ENCODE results near the gene WDR7. TPM values are rescaled to one million over a fixed set of nuclear protein-coding genes. Genes with fewer than 3 reads are reported as not detected.

WDR7 gene
- 10 to 100 TPM; 19.3 to 51.4 (median 28.8) TPM for total RNA-seq

DNA sequence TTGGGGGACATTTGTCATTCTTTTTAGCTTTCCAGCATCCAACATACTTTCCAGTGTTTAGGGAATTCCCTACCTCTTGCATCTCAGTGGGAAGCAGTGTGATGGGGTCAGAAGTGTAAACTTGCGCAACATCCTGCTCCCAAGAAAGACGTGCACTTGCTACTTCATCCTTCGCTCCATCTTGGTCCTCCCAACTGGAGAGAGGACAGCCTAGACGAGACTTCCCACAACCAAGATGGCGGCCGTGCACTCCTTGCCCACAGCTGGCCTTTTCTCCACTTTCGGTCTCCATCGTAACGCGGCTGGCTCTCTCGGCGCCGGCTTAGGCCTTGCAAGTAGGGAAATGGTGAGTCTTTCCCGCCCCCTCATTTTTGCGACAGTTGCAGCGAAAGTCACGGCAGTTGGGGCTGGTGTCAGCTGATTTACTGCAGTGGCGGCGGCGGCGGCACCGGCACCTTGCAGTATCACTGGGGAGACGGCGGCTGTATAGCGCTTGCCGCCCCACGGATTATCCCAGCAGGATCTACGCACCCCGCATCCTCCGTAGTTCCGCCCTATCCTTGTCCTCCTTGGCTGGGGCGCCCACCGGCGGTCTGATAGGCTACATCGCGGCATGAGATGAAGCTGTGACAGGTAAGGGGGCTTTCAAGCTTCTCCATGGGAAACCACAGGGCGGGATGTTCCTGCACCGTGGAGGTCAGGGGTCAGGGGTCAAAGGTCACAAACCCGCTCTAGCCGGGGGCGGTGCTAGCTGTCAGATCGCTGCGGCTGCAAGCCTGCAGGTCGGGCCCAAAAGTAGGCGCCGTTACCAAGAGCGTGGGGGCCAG, at the start of gene WDR7:
Gene WDR7, plus strand, starts transcription at position 416 of the 827 bp plus-strand sequence. CDS start 21,157 bp downstream, outside the sequence.
- TF ChIP-seq, protein P1, sequence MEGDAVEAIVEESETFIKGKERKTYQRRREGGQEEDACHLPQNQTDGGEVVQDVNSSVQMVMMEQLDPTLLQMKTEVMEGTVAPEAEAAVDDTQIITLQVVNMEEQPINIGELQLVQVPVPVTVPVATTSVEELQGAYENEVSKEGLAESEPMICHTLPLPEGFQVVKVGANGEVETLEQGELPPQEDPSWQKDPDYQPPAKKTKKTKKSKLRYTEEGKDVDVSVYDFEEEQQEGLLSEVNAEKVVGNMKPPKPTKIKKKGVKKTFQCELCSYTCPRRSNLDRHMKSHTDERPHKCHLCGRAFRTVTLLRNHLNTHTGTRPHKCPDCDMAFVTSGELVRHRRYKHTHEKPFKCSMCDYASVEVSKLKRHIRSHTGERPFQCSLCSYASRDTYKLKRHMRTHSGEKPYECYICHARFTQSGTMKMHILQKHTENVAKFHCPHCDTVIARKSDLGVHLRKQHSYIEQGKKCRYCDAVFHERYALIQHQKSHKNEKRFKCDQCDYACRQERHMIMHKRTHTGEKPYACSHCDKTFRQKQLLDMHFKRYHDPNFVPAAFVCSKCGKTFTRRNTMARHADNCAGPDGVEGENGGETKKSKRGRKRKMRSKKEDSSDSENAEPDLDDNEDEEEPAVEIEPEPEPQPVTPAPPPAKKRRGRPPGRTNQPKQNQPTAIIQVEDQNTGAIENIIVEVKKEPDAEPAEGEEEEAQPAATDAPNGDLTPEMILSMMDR (IDR thresholded peaks at IDR 0.05), result peak in 1 of 4 experiments; percentile 12
- TF ChIP-seq POLR2A (IDR thresholded peaks at IDR 0.05), result peak in 1 of 2 donors; percentile 40
- no peak for TF ChIP-seq EP300 (IDR thresholded peaks at IDR 0.05)
- peak; percentile 54 for TF ChIP-seq POLR2AphosphoS5 (IDR thresholded peaks at IDR 0.05)
- no peaks in the 10 kb centered on the region for H3K27me3 ChIP-seq
- no peaks in the 10 kb centered on the region for H3K36me3 ChIP-seq
- no peaks in the 10 kb centered on the region for H3K9me3 ChIP-seq
- ATAC-seq, result peak; percentile 99
- H3K27ac ChIP-seq, result peak within 1 kb of the TSS; percentile 49 to 89 (median 89)
- 0% methylated on average over 12 to 14 of the region's 47 CpGs for WGBS, 2 donors (ENCODE audit: low coverage in 1 of 2)
- H3K4me1 ChIP-seq, result peaks cover 0 to 21% (median 5%) of the 10 kb centered on the region in 3 donors
- peak within 1 kb of the TSS; percentile 73 to 91 for H3K4me3 ChIP-seq

DNA sequence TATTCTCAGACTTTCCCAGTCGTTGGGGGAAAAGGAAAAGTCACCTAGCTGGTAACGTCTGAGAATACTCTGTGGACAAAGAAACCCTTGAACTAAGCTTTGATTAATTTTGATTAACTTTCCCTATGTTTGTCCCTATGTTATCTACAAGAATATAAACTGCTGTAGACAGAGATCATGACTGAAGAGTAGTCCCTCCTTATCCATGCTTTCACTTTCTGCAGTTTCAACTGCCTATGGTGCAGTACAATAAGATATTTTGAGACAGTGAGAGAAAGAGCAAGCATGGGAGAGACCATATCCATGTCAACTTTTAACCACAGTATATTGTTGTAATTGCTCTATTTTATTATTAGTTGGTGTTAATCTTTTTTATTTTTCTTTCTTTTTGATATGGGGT, 44.5 kb upstream of the WDR7 start:
- Histone ChIP-seq H3K4me1 (peaks cover 0 to 6% (median 0%) of the 10 kb centered on the region in 3 donors), H3K36me3 (peaks cover 0 to 83% of the 10 kb centered on the region in 2 donors), H3K4me3 (no peak overlapping the region), H3K9me3 (no peaks in the 10 kb centered on the region), H3K27ac (no peak overlapping the region), H3K27me3 (no peaks in the 10 kb centered on the region)
- no peak for ATAC-seq
- no peak for TF ChIP-seq POLR2AphosphoS5 (IDR thresholded peaks at IDR 0.05)
- TF ChIP-seq, protein P1 (IDR thresholded peaks at IDR 0.05), result no peak
- no peak for TF ChIP-seq POLR2A (IDR thresholded peaks at IDR 0.05)
- TF ChIP-seq EP300 (IDR thresholded peaks at IDR 0.05), result no peak
- WGBS, 2 donors (ENCODE audit: low coverage in 1 of 2), result 100% methylated on average over 1 of the region's 2 CpGs

DNA sequence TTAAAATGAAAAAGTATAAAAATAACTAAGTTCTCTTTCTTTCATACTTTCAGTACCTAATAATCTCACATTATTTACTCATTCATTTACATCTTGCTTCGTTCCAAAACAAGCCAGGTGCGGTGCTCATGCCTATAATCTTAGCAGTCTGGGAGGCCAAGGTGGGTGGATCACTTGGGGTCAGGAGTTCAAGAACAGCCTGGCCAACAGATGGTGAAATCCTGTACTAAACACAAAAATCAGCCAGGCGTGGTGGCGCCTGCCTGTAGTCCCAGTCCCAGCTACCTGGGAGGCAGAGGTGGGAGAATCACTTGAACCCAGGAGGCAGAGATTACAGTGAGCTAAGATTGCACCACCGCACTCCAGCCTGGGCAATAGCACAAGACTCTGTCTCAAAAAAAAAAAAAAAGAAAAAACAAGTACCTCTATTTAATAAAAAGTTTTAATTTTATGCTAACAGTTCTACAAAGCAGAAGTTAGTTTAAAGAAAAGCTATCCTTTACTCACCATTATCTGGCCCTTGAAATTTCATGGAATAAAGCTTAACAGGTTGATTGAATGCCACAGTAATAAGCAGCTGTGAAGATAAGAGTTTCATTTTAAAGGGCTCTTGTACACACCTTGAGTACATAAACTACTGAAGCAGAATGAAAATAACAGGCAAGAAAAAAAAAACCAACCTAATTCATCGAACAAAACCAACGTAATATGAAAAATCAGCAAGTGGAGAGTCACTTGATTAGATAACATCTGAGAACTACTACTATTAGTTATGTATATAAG, 35.2 kb upstream of the WDR7 start:
- no peaks in the 10 kb centered on the region for H3K27me3 ChIP-seq
- WGBS, 2 donors (ENCODE audit: low coverage in 1 of 2), result 68 to 83% methylated on average over 4 to 6 of the region's 7 CpGs
- no peak overlapping the region for H3K27ac ChIP-seq
- peaks cover 15 to 90% of the 10 kb centered on the region in 2 donors for H3K36me3 ChIP-seq
- TF ChIP-seq, protein P1 (IDR thresholded peaks at IDR 0.05), result no peak
- no peak for TF ChIP-seq EP300 (IDR thresholded peaks at IDR 0.05)
- no peak for TF ChIP-seq POLR2A (IDR thresholded peaks at IDR 0.05)
- no peak for TF ChIP-seq POLR2AphosphoS5 (IDR thresholded peaks at IDR 0.05)
- H3K4me3 ChIP-seq, result no peak overlapping the region
- no peaks in the 10 kb centered on the region for H3K9me3 ChIP-seq
- H3K4me1 ChIP-seq, result no peaks in the 10 kb centered on the region
- ATAC-seq, result no peak

DNA sequence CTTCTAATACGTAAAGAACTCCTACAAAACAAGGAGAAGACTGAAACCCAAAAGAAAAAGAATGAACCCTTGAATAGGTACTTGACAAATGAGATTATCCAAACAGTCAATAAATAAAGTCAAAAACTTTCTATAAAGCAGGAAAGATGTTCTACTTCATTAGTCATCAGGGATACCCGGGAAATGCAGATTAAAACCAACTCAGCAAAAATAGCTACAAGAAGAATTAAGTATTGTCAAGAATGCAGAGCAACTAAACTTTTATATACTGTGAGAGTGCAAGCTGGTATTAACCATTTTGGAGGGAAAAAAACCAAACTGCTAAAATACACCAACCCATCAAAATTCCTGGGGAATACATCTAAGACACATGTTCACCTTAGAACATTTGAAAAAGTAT, 23.2 kb upstream of the WDR7 start:
- peaks cover 0 to 79% (median 5%) of the 10 kb centered on the region in 3 donors for H3K4me1 ChIP-seq

More for the DNA sequence above, 23.2 kb upstream of the WDR7 start:
- Histone ChIP-seq H3K4me3 (no peak overlapping the region), H3K27me3 (no peaks in the 10 kb centered on the region), H3K36me3 (peaks cover 0 to 27% of the 10 kb centered on the region in 2 donors), H3K27ac (no peak overlapping the region), H3K9me3 (no peaks in the 10 kb centered on the region)
- WGBS, 2 donors (ENCODE audit: low coverage in 1 of 2), result 74 to 78% methylated on average over 2 of the region's 2 CpGs
- TF ChIP-seq POLR2A (IDR thresholded peaks at IDR 0.05) (no peak), POLR2AphosphoS5 (IDR thresholded peaks at IDR 0.05) (no peak), EP300 (IDR thresholded peaks at IDR 0.05) (no peak)
- TF ChIP-seq, protein P1 (IDR thresholded peaks at IDR 0.05), result no peak
- ATAC-seq, result no peak

All from gastroesophageal sphincter (tissue), 4 donors.